ENCODE data around the gene SLC22A9.

DNA sequence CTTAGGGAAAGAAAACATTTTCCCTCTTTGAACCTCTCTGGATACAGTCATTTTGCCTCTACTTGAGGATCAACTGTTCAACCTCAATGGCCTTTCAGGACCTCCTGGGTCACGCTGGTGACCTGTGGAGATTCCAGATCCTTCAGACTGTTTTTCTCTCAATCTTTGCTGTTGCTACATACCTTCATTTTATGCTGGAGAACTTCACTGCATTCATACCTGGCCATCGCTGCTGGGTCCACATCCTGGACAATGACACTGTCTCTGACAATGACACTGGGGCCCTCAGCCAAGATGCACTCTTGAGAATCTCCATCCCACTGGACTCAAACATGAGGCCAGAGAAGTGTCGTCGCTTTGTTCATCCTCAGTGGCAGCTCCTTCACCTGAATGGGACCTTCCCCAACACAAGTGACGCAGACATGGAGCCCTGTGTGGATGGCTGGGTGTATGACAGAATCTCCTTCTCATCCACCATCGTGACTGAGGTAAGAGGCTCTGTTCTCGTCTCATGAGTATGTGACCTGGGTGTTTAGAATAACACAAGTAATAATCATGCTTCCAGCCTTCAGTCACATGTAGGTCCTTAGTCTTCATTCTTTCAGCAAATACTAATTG lies 495 bp downstream of the SLC22A9 start:
- TF ChIP-seq, protein P1, sequence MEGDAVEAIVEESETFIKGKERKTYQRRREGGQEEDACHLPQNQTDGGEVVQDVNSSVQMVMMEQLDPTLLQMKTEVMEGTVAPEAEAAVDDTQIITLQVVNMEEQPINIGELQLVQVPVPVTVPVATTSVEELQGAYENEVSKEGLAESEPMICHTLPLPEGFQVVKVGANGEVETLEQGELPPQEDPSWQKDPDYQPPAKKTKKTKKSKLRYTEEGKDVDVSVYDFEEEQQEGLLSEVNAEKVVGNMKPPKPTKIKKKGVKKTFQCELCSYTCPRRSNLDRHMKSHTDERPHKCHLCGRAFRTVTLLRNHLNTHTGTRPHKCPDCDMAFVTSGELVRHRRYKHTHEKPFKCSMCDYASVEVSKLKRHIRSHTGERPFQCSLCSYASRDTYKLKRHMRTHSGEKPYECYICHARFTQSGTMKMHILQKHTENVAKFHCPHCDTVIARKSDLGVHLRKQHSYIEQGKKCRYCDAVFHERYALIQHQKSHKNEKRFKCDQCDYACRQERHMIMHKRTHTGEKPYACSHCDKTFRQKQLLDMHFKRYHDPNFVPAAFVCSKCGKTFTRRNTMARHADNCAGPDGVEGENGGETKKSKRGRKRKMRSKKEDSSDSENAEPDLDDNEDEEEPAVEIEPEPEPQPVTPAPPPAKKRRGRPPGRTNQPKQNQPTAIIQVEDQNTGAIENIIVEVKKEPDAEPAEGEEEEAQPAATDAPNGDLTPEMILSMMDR (IDR thresholded peaks at IDR 0.05), result no peak
- TF ChIP-seq POLR2AphosphoS5 (IDR thresholded peaks at IDR 0.05; ENCODE audit: low read depth, low read length), result no peak
